ENCODE data around the gene CAPZA1. TPM values are rescaled to one million over a fixed set of nuclear protein-coding genes. Genes with fewer than 3 reads are reported as not detected.

CAPZA1 gene
- total RNA-seq, 1 experiment from 2014 or later, result 273 TPM

DNA sequence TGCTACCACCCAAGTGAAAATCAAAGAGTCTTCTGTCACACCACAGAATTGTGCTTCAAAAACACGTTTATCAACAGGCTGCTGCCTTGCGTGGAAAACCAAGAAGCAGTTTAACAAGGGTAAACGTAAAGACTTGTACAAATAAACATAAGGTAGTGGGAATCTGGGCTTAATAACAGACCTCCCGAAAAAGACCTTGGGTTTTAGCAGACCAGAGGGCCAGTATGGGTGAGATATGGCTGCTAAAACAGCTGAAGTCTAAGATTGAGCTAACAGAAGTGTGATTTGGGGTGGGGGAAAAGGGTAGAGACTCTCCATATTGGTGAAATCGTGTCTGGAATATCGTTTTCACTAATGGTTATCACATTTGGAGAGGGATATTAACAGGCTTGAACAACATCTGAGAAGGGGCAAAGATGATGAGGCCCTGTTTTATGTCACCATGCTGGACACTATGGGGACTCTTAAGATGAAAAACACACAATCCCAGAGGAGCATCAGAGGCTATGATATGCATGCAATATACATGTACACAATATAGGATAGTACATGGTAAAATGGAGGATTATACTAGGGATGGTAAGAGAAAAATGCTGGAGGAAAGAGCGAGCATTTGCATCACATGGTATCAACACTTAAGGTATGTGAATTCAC lies 56.2 kb downstream of the CAPZA1 start:
- TF ChIP-seq, protein P1, sequence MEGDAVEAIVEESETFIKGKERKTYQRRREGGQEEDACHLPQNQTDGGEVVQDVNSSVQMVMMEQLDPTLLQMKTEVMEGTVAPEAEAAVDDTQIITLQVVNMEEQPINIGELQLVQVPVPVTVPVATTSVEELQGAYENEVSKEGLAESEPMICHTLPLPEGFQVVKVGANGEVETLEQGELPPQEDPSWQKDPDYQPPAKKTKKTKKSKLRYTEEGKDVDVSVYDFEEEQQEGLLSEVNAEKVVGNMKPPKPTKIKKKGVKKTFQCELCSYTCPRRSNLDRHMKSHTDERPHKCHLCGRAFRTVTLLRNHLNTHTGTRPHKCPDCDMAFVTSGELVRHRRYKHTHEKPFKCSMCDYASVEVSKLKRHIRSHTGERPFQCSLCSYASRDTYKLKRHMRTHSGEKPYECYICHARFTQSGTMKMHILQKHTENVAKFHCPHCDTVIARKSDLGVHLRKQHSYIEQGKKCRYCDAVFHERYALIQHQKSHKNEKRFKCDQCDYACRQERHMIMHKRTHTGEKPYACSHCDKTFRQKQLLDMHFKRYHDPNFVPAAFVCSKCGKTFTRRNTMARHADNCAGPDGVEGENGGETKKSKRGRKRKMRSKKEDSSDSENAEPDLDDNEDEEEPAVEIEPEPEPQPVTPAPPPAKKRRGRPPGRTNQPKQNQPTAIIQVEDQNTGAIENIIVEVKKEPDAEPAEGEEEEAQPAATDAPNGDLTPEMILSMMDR (conservative IDR thresholded peaks at IDR 0.05; ENCODE audit: low read depth, low read length), result no peak
- TF ChIP-seq EZH2phosphoT487 (IDR thresholded peaks at IDR 0.05; ENCODE audit: borderline replicate concordance, low read length) (no peak), EZH2 (IDR thresholded peaks at IDR 0.05; ENCODE audit: low read length, unreplicated experiment) (no peak)
- no peaks in the 10 kb centered on the region for H4K20me1 ChIP-seq (ENCODE audit: low read length)
- intact Hi-C loops (cut with micrococcal nuclease), result no loop called here
- DNase-seq, result no peak
- H3K36me3 ChIP-seq (ENCODE audit: low read depth, low read length), result peaks cover 6% of the 10 kb centered on the region; the same call in 1 of the 2 replicates
- H3F3A ChIP-seq (ENCODE audit: low read length, unreplicated experiment), result peaks cover 7% of the 10 kb centered on the region
- H3K4me2 ChIP-seq (ENCODE audit: low read length), result peak overlapping the region; percentile 100
- peak overlapping the region; percentile 85 for H3K9ac ChIP-seq (ENCODE audit: low read length)
- no peak for ATAC-seq
- H3K79me2 ChIP-seq (ENCODE audit: low read length), result peaks cover 30% of the 10 kb centered on the region
- H3K27me3 ChIP-seq (ENCODE audit: low read length), result no peaks in the 10 kb centered on the region
- TSS peak; percentile 18 for BruUV-seq (replicated peaks)
- H2AFZ ChIP-seq (ENCODE audit: low read length), result peak overlapping the region; percentile 83
- H3K27ac ChIP-seq (ENCODE audit: low read length), result no peak overlapping the region
- ChIA-PET POLR2A (ENCODE audit: unreplicated experiment) (no interaction called here), CTCF (interaction anchor here (2.1 kb wide), 1 partner anchor 32 kb away, joined by 7 read pairs; no protein-coding TSS in a partner anchor)
- H3K4me1 ChIP-seq (ENCODE audit: insufficient read depth, low read length), result peaks cover 24% of the 10 kb centered on the region
- peak overlapping the region; percentile 99 for H3K4me3 ChIP-seq (ENCODE audit: low read length)
- no peaks in the 10 kb centered on the region for H3K9me2 ChIP-seq (replicated peaks; ENCODE audit: low read length)
- no peaks in the 10 kb centered on the region for H3K9me3 ChIP-seq (ENCODE audit: low read length)

DNA sequence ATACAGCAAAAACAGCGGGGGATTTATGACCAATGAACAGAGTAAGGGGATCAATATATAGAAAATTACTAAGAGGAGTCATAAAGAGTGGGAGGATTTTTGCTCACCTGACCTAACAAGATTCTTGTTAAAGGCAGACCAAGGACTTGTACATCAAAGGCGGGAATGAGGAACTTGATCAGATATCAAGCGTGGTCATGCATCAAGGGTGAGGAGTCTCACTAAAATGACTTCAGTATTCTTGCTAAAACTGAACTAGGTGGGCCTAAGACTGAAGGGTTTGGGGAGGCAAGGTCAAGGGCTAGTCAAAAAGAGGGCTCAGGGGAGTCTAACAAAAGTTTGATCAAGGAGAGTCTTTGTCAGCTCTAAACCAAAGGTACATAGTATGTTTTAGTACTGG lies 56.9 kb downstream of the CAPZA1 start:
- intact Hi-C loops (cut with micrococcal nuclease), result no loop called here
- Histone ChIP-seq H3K9ac (ENCODE audit: low read length) (no peak overlapping the region), H3K9me3 (ENCODE audit: low read length) (no peaks in the 10 kb centered on the region), H3K27ac (ENCODE audit: low read length) (no peak overlapping the region), H4K20me1 (ENCODE audit: low read length) (no peaks in the 10 kb centered on the region), H3F3A (ENCODE audit: low read length, unreplicated experiment) (peaks cover 7% of the 10 kb centered on the region), H3K4me2 (ENCODE audit: low read length) (peak overlapping the region; percentile 100; the same call in 1 of the 2 replicates), H3K4me3 (ENCODE audit: low read length) (no peak overlapping the region), H3K79me2 (ENCODE audit: low read length) (peaks cover 30% of the 10 kb centered on the region), H2AFZ (ENCODE audit: low read length) (no peak overlapping the region), H3K36me3 (ENCODE audit: low read depth, low read length) (peaks cover 4% of the 10 kb centered on the region; the same call in 1 of the 2 replicates), H3K27me3 (ENCODE audit: low read length) (no peaks in the 10 kb centered on the region), H3K4me1 (ENCODE audit: insufficient read depth, low read length) (peaks cover 24% of the 10 kb centered on the region), H3K9me2 (replicated peaks; ENCODE audit: low read length) (no peaks in the 10 kb centered on the region)
- TF ChIP-seq, protein P1 (conservative IDR thresholded peaks at IDR 0.05; ENCODE audit: low read depth, low read length), result no peak
- TF ChIP-seq EZH2 (IDR thresholded peaks at IDR 0.05; ENCODE audit: low read length, unreplicated experiment), result no peak
- ChIA-PET POLR2A (ENCODE audit: unreplicated experiment) (no interaction called here), CTCF (no interaction called here)
- DNase-seq (no peak), ATAC-seq (no peak)
- no TSS peak for BruUV-seq (replicated peaks)

DNA sequence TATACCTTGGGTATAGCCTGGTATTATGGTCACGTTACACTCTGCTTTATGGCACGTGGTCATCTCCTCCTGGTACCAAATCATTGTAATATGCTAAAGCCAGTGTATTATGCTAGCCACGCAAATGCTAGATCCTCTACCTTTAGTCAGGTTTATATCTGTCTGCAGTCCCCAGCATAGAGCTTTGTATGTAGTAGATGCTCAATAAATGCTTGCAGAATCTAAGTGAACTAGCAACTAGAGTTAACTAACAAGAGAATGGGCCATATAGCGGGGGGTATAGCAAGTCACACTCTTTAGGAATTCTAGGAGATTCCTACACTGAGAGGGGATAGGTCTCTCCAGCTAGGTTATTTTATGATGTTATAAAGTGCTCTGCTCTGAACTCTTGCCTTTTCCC lies 57.9 kb downstream of the CAPZA1 start:
- intact Hi-C loops (cut with micrococcal nuclease), result no loop called here
- Histone ChIP-seq H3K27me3 (ENCODE audit: low read length) (no peaks in the 10 kb centered on the region), H3K4me2 (ENCODE audit: low read length) (no peak overlapping the region), H3K4me1 (ENCODE audit: insufficient read depth, low read length) (peaks cover 24% of the 10 kb centered on the region), H3K9ac (ENCODE audit: low read length) (no peak overlapping the region), H3K9me2 (replicated peaks; ENCODE audit: low read length) (no peaks in the 10 kb centered on the region), H3K27ac (ENCODE audit: low read length) (no peak overlapping the region), H3K9me3 (ENCODE audit: low read length) (no peaks in the 10 kb centered on the region), H3K79me2 (ENCODE audit: low read length) (peaks cover 30% of the 10 kb centered on the region), H3K4me3 (ENCODE audit: low read length) (no peak overlapping the region), H3K36me3 (ENCODE audit: low read depth, low read length) (no peaks in the 10 kb centered on the region), H2AFZ (ENCODE audit: low read length) (no peak overlapping the region), H3F3A (ENCODE audit: low read length, unreplicated experiment) (peaks cover 7% of the 10 kb centered on the region), H4K20me1 (ENCODE audit: low read length) (no peaks in the 10 kb centered on the region)
- DNase-seq (no peak), ATAC-seq (no peak)
- ChIA-PET CTCF (no interaction called here), POLR2A (ENCODE audit: unreplicated experiment) (interaction anchor here (0.5 kb wide), 1 partner anchor 280 kb away, joined by 5 read pairs; no protein-coding TSS in a partner anchor)
- TF ChIP-seq EZH2 (IDR thresholded peaks at IDR 0.05; ENCODE audit: low read length, unreplicated experiment), result no peak
- TF ChIP-seq, protein P1 (conservative IDR thresholded peaks at IDR 0.05; ENCODE audit: low read depth, low read length), result no peak
- TF ChIP-seq EZH2phosphoT487 (IDR thresholded peaks at IDR 0.05; ENCODE audit: borderline replicate concordance, low read length), result no peak
- BruUV-seq (replicated peaks), result no TSS peak

Data from PC-3 (cell line).